Measurements from ENCODE around the gene CLIC5.

CLIC5 gene

DNA sequence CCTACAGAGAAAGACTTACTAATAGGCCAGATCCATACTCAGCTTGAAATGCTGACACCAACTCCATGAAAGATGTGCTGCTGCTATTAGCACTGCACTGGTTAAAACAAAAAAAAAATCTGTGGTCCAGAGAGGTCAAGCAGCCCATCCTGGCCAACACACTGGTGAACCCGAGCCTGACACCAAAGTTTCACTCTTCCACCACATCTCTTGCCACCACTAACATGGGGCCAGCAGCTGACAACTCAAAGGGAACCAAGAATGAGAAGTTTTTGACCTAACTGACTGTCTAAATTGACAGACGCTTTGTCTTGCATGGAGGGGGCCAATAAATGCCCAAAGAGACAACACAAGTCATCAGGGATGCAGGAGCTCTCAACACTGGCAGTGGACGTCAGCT lies 5.4 kb downstream of the CLIC5 start:
- no peak overlapping the region for H3K27ac ChIP-seq
- no peak overlapping the region for H3K9ac ChIP-seq
- TF ChIP-seq Cebpa-rat (IDR thresholded peaks at IDR 0.05), result no peak
- peaks cover 8% of the 10 kb centered on the region; the same call in 1 of the 2 replicates for H3K4me1 ChIP-seq
- H3K9me3 ChIP-seq, result peaks cover 6% of the 10 kb centered on the region
- H3K27me3 ChIP-seq, result no peaks in the 10 kb centered on the region
- H3K36me3 ChIP-seq, result no peaks in the 10 kb centered on the region
- no peaks in the 10 kb centered on the region for H4K20me1 ChIP-seq
- no peak overlapping the region for H3K4me2 ChIP-seq
- no peak overlapping the region for H3K4me3 ChIP-seq

DNA sequence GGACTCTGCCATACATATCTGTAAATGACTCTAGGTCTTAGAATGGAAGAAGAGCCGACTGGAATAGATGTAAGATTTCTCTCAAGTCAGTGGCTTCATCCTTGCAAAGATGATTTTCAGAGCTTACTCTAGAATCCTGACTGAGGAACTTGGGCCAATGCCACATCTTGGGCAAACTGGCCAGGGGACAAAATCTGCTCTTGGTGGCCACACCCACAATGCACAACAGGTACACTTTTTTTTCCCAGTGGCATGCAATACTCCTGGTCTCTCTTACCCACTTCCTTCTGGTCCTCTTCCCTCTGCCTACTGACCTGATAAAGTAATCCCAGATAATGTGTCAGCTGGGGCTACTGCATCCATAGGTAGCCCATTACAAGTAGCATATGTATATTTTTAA lies 13.4 kb downstream of the CLIC5 start:
- TF ChIP-seq Cebpa-rat (IDR thresholded peaks at IDR 0.05), result no peak
- H4K20me1 ChIP-seq, result no peaks in the 10 kb centered on the region

DNA sequence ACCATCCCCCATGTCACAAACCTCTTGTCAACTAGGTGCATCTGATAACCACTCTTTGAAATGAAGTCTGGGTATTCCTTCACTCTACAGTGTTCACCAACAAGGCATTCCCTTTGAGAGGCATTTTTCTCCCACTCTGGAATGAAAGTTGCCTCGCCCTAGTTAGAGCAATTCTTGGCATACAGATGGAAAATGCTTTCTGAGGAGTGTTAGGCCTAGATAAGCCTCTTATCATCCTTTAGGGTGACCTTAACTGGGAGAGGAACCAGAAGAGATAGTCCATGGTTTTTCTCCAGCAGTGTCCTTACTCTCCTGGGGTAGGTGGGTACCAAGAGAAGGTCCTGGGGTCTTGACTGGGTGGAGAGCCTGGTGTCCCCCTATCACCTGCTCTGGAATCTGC lies 14.8 kb downstream of the CLIC5 start:
- no peaks in the 10 kb centered on the region for H3K4me1 ChIP-seq
- H3K27me3 ChIP-seq, result no peaks in the 10 kb centered on the region
- TF ChIP-seq Cebpa-rat (IDR thresholded peaks at IDR 0.05), result no peak
- no peak overlapping the region for H3K9ac ChIP-seq
- no peak overlapping the region for H3K4me2 ChIP-seq
- no peaks in the 10 kb centered on the region for H4K20me1 ChIP-seq
- no peaks in the 10 kb centered on the region for H3K36me3 ChIP-seq
- H3K27ac ChIP-seq, result no peak overlapping the region
- no peak overlapping the region for H3K4me3 ChIP-seq
- no peaks in the 10 kb centered on the region for H3K9me3 ChIP-seq

More for the DNA sequence above, 13.4 kb downstream of the CLIC5 start:
- Histone ChIP-seq H3K9ac (no peak overlapping the region), H3K36me3 (no peaks in the 10 kb centered on the region), H3K4me2 (no peak overlapping the region), H3K4me1 (no peaks in the 10 kb centered on the region), H3K9me3 (no peaks in the 10 kb centered on the region), H3K27ac (no peak overlapping the region), H3K27me3 (no peaks in the 10 kb centered on the region), H3K4me3 (no peak overlapping the region)

DNA sequence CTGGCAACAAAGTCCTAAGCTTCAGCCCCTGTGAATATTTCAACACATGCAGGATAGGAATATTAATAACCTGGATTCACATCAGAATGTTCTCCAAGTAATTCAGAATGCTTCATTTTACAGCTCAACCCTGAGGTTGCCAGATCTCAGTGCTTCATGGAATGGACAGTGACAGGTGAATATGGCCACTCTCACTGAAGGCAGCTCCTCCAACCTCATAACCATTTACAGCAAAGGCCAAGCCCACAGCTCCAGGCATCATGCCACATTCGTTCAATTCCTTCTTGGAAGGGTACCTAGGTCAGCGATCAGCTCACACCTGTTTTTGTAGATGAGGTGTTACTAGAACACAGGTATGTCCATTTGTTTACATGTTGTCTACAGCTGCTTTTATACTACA lies 17.1 kb downstream of the CLIC5 start:
- TF ChIP-seq Cebpa-rat (IDR thresholded peaks at IDR 0.05), result no peak
- Histone ChIP-seq H3K4me2 (no peak overlapping the region), H3K9ac (no peak overlapping the region), H3K9me3 (no peaks in the 10 kb centered on the region), H3K27ac (no peak overlapping the region), H4K20me1 (no peaks in the 10 kb centered on the region), H3K27me3 (no peaks in the 10 kb centered on the region), H3K4me3 (no peak overlapping the region), H3K4me1 (no peaks in the 10 kb centered on the region), H3K36me3 (no peaks in the 10 kb centered on the region)

DNA sequence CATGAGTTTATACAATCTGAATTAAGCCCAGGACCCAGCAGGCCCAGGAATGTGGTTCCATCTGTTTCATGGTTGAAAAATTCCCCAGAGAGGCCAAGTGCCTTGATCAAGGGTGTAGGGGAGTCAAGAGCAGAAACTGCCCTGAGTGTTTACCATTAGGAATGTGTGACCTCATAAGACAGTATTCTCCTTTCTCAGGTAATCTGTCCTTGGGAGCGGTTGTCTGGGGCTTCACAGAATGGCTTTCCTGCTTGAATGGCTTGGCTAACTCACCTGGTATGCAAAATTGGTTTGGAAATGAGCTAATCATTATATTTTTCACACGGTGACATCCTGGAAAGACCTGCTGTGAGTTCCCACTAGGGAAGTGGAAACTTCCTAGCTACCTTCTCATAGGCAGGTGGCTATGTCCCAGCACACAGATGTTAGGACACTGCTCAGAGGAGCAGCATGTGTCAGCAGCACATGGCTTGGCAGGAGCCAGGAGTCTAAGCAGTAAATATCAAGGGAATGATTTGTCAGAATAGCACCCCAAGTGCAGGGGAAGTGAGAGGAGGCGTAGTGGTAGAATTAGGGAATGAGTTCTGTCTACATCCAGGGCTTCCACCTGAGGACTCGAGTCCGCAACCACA lies 17.7 kb downstream of the CLIC5 start:
- Histone ChIP-seq H3K27ac (no peak overlapping the region), H3K4me1 (peaks cover 1% of the 10 kb centered on the region), H3K4me3 (no peak overlapping the region), H3K36me3 (no peaks in the 10 kb centered on the region), H3K9me3 (no peaks in the 10 kb centered on the region), H3K27me3 (no peaks in the 10 kb centered on the region), H4K20me1 (no peaks in the 10 kb centered on the region), H3K9ac (no peak overlapping the region), H3K4me2 (no peak overlapping the region)
- no peak for TF ChIP-seq Cebpa-rat (IDR thresholded peaks at IDR 0.05)

DNA sequence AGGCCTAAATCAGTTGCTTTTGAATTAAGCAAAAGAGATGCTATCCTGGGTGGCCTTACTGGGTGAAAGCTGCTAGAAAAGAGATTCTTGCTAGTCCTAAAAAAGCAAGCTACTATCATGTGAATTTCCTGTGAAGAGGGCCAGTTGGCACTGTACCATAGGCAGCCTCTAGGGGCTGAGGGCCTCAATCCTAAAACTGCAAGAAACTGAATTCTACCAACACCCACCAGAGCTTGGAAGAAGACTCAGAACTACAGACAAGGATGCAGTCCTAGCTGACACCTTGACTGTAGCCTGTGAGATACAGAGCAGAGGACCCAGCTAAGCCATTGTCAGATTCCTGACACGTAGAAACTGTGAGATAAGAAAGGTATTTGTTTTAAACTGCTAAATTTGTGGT lies 24.5 kb downstream of the CLIC5 start:
- Histone ChIP-seq H3K4me1 (peaks cover 13% of the 10 kb centered on the region), H4K20me1 (no peaks in the 10 kb centered on the region), H3K9ac (no peak overlapping the region), H3K9me3 (no peaks in the 10 kb centered on the region), H3K27ac (no peak overlapping the region), H3K4me3 (no peak overlapping the region), H3K36me3 (no peaks in the 10 kb centered on the region), H3K4me2 (no peak overlapping the region), H3K27me3 (no peaks in the 10 kb centered on the region)
- no peak for TF ChIP-seq Cebpa-rat (IDR thresholded peaks at IDR 0.05)

DNA sequence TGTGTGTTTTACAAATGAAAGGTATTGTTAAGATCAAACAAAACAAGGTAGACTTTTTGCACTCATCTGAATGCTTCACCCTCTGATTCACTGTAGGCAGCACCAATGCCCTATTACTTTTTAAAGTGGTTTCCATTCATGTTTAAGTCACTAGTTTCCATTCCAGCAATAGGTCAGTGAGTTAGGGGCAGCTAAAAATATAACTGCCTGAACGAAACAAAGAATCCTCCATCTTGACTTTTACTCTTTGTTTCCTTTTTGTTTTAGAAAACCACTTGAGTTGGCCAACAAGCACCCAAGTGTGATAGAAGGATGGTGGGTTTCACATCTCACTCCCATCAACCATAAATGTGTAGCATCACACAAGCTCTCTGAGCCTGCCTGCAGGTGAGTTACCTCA lies 25.5 kb downstream of the CLIC5 start:
- Histone ChIP-seq H3K4me3 (no peak overlapping the region), H3K9ac (no peak overlapping the region), H3K4me2 (no peak overlapping the region), H4K20me1 (no peaks in the 10 kb centered on the region), H3K9me3 (no peaks in the 10 kb centered on the region), H3K27ac (no peak overlapping the region), H3K27me3 (no peaks in the 10 kb centered on the region), H3K4me1 (peaks cover 13% of the 10 kb centered on the region), H3K36me3 (no peaks in the 10 kb centered on the region)
- TF ChIP-seq Cebpa-rat (IDR thresholded peaks at IDR 0.05), result no peak

DNA sequence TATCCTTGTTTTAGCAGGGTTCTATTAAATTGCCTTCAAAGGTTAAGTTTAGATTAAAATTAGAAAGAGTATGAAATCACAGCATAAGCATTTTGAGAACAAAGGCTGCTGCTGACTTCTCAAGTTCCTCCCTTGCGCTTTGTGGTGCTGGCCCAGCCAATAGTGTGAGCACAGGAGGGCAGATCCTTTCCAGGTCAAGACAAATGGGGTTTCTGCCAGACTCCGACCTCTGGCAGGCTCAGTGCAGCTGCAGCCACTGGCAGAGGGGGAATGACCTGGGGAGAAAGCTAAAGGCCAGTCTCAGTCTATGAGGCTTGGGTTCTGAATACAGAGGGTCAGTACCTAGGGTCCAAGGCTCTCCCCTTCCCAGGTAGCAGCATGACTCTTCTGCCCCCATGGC lies 27.0 kb downstream of the CLIC5 start:
- Histone ChIP-seq H3K9me3 (no peaks in the 10 kb centered on the region), H3K4me2 (no peak overlapping the region), H3K4me1 (peaks cover 13% of the 10 kb centered on the region), H4K20me1 (no peaks in the 10 kb centered on the region), H3K27ac (no peak overlapping the region), H3K36me3 (no peaks in the 10 kb centered on the region), H3K9ac (no peak overlapping the region), H3K4me3 (no peak overlapping the region), H3K27me3 (no peaks in the 10 kb centered on the region)
- no peak for TF ChIP-seq Cebpa-rat (IDR thresholded peaks at IDR 0.05)

DNA sequence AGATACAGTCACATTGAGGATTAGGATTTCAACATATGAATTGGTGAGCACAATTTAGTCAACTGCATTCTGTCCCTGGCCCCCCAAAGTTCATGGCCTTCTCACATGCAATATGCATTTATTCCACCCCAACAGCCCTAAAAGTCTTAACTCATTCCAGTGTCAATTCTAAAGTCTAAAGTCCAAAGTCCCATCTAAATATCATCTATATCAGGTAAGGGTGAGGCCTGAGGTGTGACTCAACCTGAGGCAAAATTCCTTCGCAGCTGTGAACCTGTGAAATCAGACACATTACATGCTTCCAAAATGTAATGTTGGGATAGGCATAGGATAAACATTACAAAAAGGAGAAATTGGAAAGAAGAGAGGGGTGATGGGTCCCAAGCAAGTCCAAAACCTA lies 27.8 kb downstream of the CLIC5 start:
- Histone ChIP-seq H3K4me1 (peaks cover 11% of the 10 kb centered on the region), H3K27ac (no peak overlapping the region), H3K27me3 (no peaks in the 10 kb centered on the region), H3K4me2 (no peak overlapping the region), H3K9me3 (no peaks in the 10 kb centered on the region), H3K9ac (no peak overlapping the region), H3K4me3 (no peak overlapping the region), H4K20me1 (no peaks in the 10 kb centered on the region), H3K36me3 (no peaks in the 10 kb centered on the region)
- no peak for TF ChIP-seq Cebpa-rat (IDR thresholded peaks at IDR 0.05)

DNA sequence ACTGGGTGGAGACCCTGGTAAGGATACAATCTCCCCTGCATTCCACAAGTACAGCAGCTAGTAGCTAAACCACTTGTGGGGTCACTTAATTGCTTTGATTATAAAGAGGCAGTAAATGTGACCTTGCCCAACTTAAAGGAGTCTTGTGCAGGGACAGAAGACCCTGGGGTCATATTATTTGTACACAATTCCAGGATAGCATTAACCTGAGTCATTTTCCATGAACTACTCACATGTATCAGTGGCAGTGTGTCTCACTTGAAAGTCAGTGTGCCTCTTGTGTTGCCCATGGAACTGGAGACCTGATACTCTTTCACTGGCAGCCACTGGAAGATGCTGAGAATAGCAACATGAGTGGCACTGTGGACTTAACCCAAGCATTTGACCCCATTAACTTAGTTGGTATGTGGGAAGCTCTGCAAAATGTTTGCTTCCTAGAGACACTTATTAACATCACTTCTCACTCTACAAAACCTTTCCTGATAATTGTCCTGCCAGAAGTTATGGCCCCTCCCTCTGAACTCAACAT lies 28.9 kb downstream of the CLIC5 start:
- H3K27me3 ChIP-seq, result no peaks in the 10 kb centered on the region
- H3K9ac ChIP-seq, result no peak overlapping the region
- no peak overlapping the region for H3K4me2 ChIP-seq
- H4K20me1 ChIP-seq, result no peaks in the 10 kb centered on the region
- no peak for TF ChIP-seq Cebpa-rat (IDR thresholded peaks at IDR 0.05)
- no peak overlapping the region for H3K27ac ChIP-seq
- 0 out of 2 replicates have a peak, but pooled peaks cover under 1% of the 10 kb centered on the region for H3K4me1 ChIP-seq
- H3K9me3 ChIP-seq, result no peaks in the 10 kb centered on the region
- no peaks in the 10 kb centered on the region for H3K36me3 ChIP-seq
- no peak overlapping the region for H3K4me3 ChIP-seq
